ENCODE data around the gene KRTAP10-12. TPM values are rescaled to one million over a fixed set of nuclear protein-coding genes. Genes with fewer than 3 reads are reported as not detected.

KRTAP10-12 gene
- total RNA-seq, 1 experiment from 2014 or later = not detected

DNA sequence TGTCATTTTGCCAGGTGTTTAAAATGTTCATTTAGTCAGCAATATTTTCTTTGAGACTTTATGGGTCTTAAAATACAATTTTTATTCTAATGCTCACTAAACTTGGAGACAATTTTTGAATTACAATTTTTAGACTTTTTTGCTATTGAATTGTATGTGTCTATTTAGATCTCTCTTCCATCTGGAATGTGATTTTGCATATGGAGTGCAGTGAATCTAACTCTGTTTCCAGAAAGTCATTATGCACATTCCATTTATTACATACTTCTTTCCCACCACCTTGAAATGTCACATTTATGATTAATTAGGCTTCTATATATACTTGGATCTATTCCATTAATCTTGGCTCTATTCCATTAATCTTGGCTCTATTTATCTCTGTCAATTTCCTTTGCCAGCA is 20.0 kb downstream of the KRTAP10-12 start:
- Mint-ChIP-seq H3K27ac (ENCODE audit: unreplicated experiment) (no peak overlapping the region), H3K4me1 (ENCODE audit: low read depth, unreplicated experiment) (no peaks in the 10 kb centered on the region), H3K36me3 (ENCODE audit: insufficient read depth, unreplicated experiment) (no peaks in the 10 kb centered on the region), H3K4me3 (ENCODE audit: unreplicated experiment) (no peak overlapping the region), H3K9me3 (ENCODE audit: unreplicated experiment) (no peaks in the 10 kb centered on the region), H3K27me3 (ENCODE audit: insufficient read depth, unreplicated experiment) (peaks cover 17% of the 10 kb centered on the region)
- TF ChIP-seq, protein P1, sequence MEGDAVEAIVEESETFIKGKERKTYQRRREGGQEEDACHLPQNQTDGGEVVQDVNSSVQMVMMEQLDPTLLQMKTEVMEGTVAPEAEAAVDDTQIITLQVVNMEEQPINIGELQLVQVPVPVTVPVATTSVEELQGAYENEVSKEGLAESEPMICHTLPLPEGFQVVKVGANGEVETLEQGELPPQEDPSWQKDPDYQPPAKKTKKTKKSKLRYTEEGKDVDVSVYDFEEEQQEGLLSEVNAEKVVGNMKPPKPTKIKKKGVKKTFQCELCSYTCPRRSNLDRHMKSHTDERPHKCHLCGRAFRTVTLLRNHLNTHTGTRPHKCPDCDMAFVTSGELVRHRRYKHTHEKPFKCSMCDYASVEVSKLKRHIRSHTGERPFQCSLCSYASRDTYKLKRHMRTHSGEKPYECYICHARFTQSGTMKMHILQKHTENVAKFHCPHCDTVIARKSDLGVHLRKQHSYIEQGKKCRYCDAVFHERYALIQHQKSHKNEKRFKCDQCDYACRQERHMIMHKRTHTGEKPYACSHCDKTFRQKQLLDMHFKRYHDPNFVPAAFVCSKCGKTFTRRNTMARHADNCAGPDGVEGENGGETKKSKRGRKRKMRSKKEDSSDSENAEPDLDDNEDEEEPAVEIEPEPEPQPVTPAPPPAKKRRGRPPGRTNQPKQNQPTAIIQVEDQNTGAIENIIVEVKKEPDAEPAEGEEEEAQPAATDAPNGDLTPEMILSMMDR (IDR thresholded peaks at IDR 0.05; ENCODE audit: insufficient read depth in 1 of 2, low read depth in 1 of 2, low read length in 1 of 2, severe bottlenecking in 1 of 2, unreplicated experiment in 1 of 2) = no peak
- no peak overlapping the region for H3K4me3 ChIP-seq (ENCODE audit: low read depth, low read length)
- H3K27me3 ChIP-seq (replicated peaks; ENCODE audit: control insufficient read depth, insufficient read depth, low read length) = no peaks in the 10 kb centered on the region
- H3K36me3 ChIP-seq (ENCODE audit: control insufficient read depth, insufficient read depth, low read length) = no peaks in the 10 kb centered on the region
- CTCF ChIA-PET = no interaction called here
- POLR2A ChIA-PET = no interaction called here
- no peaks in the 10 kb centered on the region for H3K9me3 ChIP-seq
- intact Hi-C loops (cut with micrococcal nuclease; ENCODE audit: unreplicated experiment) = no loop called here
- no peaks in the 10 kb centered on the region for H3K4me1 ChIP-seq
- no peak for DNase-seq
- no TSS peak for BruUV-seq (replicated peaks)

GRCh38 chr21:44718093-44718492 is 21.1 kb downstream of the KRTAP10-12 start:
- Histone ChIP-seq H3K27me3 (replicated peaks; ENCODE audit: control insufficient read depth, insufficient read depth, low read length) (no peaks in the 10 kb centered on the region), H3K4me3 (ENCODE audit: low read depth, low read length) (no peak overlapping the region), H3K4me1 (no peaks in the 10 kb centered on the region), H3K36me3 (ENCODE audit: control insufficient read depth, insufficient read depth, low read length) (no peaks in the 10 kb centered on the region), H3K9me3 (no peaks in the 10 kb centered on the region)
- no peak for DNase-seq
- no peak overlapping the region for H3K4me3 Mint-ChIP-seq (ENCODE audit: unreplicated experiment)
- ChIA-PET POLR2A (no interaction called here), CTCF (interaction anchor here (1.0 kb wide), 1 partner anchor 207 kb away, joined by 3 read pairs; no protein-coding TSS in a partner anchor)
- no peaks in the 10 kb centered on the region for H3K36me3 Mint-ChIP-seq (ENCODE audit: insufficient read depth, unreplicated experiment)
- H3K27me3 Mint-ChIP-seq (ENCODE audit: insufficient read depth, unreplicated experiment) = peaks cover 17% of the 10 kb centered on the region
- intact Hi-C loops (cut with micrococcal nuclease; ENCODE audit: unreplicated experiment) = no loop called here
- TF ChIP-seq, protein P1 (IDR thresholded peaks at IDR 0.05; ENCODE audit: insufficient read depth in 1 of 2, low read depth in 1 of 2, low read length in 1 of 2, severe bottlenecking in 1 of 2, unreplicated experiment in 1 of 2) = no peak
- no peaks in the 10 kb centered on the region for H3K4me1 Mint-ChIP-seq (ENCODE audit: low read depth, unreplicated experiment)
- BruUV-seq (replicated peaks) = no TSS peak
- H3K9me3 Mint-ChIP-seq (ENCODE audit: unreplicated experiment) = no peaks in the 10 kb centered on the region
- no peak overlapping the region for H3K27ac Mint-ChIP-seq (ENCODE audit: unreplicated experiment)

- no TSS peak for BruUV-seq (replicated peaks)
- no peaks in the 10 kb centered on the region for H3K4me1 ChIP-seq
- CTCF ChIA-PET = interaction anchor here (1.0 kb wide), 1 partner anchor 208 kb away, joined by 3 read pairs; no protein-coding TSS in a partner anchor
- intact Hi-C loops (cut with micrococcal nuclease; ENCODE audit: unreplicated experiment) = no loop called here
- H3K27me3 Mint-ChIP-seq (ENCODE audit: insufficient read depth, unreplicated experiment) = peaks cover 17% of the 10 kb centered on the region
- no peak overlapping the region for H3K27ac Mint-ChIP-seq (ENCODE audit: unreplicated experiment)
- no peak for DNase-seq
- H3K36me3 Mint-ChIP-seq (ENCODE audit: insufficient read depth, unreplicated experiment) = no peaks in the 10 kb centered on the region
- no peak overlapping the region for H3K4me3 Mint-ChIP-seq (ENCODE audit: unreplicated experiment)
- POLR2A ChIA-PET = no interaction called here
- no peaks in the 10 kb centered on the region for H3K9me3 ChIP-seq
- H3K4me1 Mint-ChIP-seq (ENCODE audit: low read depth, unreplicated experiment) = no peaks in the 10 kb centered on the region
- H3K36me3 ChIP-seq (ENCODE audit: control insufficient read depth, insufficient read depth, low read length) = no peaks in the 10 kb centered on the region
- H3K9me3 Mint-ChIP-seq (ENCODE audit: unreplicated experiment) = no peaks in the 10 kb centered on the region
- TF ChIP-seq, protein P1 (IDR thresholded peaks at IDR 0.05; ENCODE audit: insufficient read depth in 1 of 2, low read depth in 1 of 2, low read length in 1 of 2, severe bottlenecking in 1 of 2, unreplicated experiment in 1 of 2) = peak in 1 of 2 experiments; percentile 38
- H3K4me3 ChIP-seq (ENCODE audit: low read depth, low read length) = no peak overlapping the region
- no peaks in the 10 kb centered on the region for H3K27me3 ChIP-seq (replicated peaks; ENCODE audit: control insufficient read depth, insufficient read depth, low read length)
Measured at GRCh38 chr21:44718571-44718970, 21.6 kb downstream of the KRTAP10-12 start.

Measured in Caco-2 (cell line).